Neuronal stem cell (in vitro differentiated cells): ENCODE results near the gene BBS7.

ENCODE experiments used
- DNase-seq: peaks from one replicate; pipeline ENCODE4 v3.0.0-alpha.2; 2013; ENCODE audit warnings: low spot score
- H2AFZ ChIP-seq: one replicate; pipeline ENCODE4 v1.6.1; 2013; ENCODE audit warnings: mild to moderate bottlenecking, low read length, inconsistent platforms
- H2AK5ac ChIP-seq: 2 replicates; pipeline ENCODE4 v1.6.1; 2013; ENCODE audit warnings: low read depth, mild to moderate bottlenecking, inconsistent platforms, low read length, moderate library complexity, mixed read lengths
- H2BK120ac ChIP-seq: 2 replicates; pipeline ENCODE4 v1.6.1; 2013; ENCODE audit warnings: low read depth, mild to moderate bottlenecking, inconsistent platforms, low read length, moderate library complexity, mixed read lengths
- H2BK12ac ChIP-seq: one replicate; pipeline ENCODE4 v1.6.1; 2013; ENCODE audit warnings: low read length, inconsistent platforms
- H2BK15ac ChIP-seq: 2 replicates; pipeline ENCODE4 v1.6.1; 2013; ENCODE audit warnings: mild to moderate bottlenecking, low read length, inconsistent platforms, mixed read lengths
- H2BK5ac ChIP-seq: one replicate; pipeline ENCODE4 v1.6.1; 2013; ENCODE audit warnings: inconsistent platforms, mild to moderate bottlenecking, low read length, moderate library complexity
- H3K14ac ChIP-seq: one replicate; pipeline ENCODE4 v1.6.1; 2013; ENCODE audit warnings: low read length, inconsistent platforms
- H3K18ac ChIP-seq: 2 replicates; pipeline ENCODE4 v1.6.1; 2013; ENCODE audit warnings: low read length, inconsistent platforms
- H3K23ac ChIP-seq: 2 replicates; pipeline ENCODE4 v1.6.1; 2013; ENCODE audit warnings: low read depth, mild to moderate bottlenecking, mixed read lengths, low read length, inconsistent platforms; ENCODE audit not compliant: poor library complexity
- H3K27ac ChIP-seq: replicated peaks from 3 replicates; pipeline ENCODE4 v1.5.1; 2013; ENCODE audit warnings: low read length, inconsistent platforms
- H3K27me3 ChIP-seq, 3 experiments: 2 replicates each; pipeline ENCODE4 v1.6.1; 2013; ENCODE audit warnings: low read length in 3 of 3, mild to moderate bottlenecking in 2 of 3, inconsistent platforms in 1 of 3, low read depth in 1 of 3, mixed read lengths in 1 of 3, moderate library complexity in 1 of 3; ENCODE audit not compliant: control insufficient read depth in 3 of 3, insufficient read depth in 3 of 3
- H3K36me3 ChIP-seq, 2 donors: replicated peaks in 1 of 2; 2 replicates each; pipeline ENCODE4 v1.6.1; 2013; ENCODE audit warnings: low read length in 2 of 2; ENCODE audit not compliant: control insufficient read depth in 2 of 2, insufficient read depth in 2 of 2
- H3K4ac ChIP-seq: 2 replicates; pipeline ENCODE4 v1.6.1; 2013; ENCODE audit warnings: inconsistent platforms, mild to moderate bottlenecking, low read length, moderate library complexity
- H3K4me1 ChIP-seq, 2 donors: 1 replicate in 1 of 2; 2 replicates in 1 of 2; pipeline ENCODE4 v1.6.1; 2013; ENCODE audit warnings: low read length in 2 of 2, low read depth in 1 of 2; ENCODE audit not compliant: control insufficient read depth in 2 of 2, insufficient read depth in 1 of 2
- H3K4me2 ChIP-seq: one replicate; pipeline ENCODE4 v1.6.1; 2013; ENCODE audit warnings: mild to moderate bottlenecking, low read length, inconsistent platforms; ENCODE audit not compliant: insufficient read depth, poor library complexity, severe bottlenecking
- H3K4me3 ChIP-seq, 2 donors: 2 replicates each; pipeline ENCODE4 v1.5.1; 2013; ENCODE audit warnings: low read length in 2 of 2, mild to moderate bottlenecking in 2 of 2, inconsistent platforms in 1 of 2, moderate library complexity in 1 of 2
- H3K79me1 ChIP-seq: one replicate; pipeline ENCODE4 v1.6.1; 2013; ENCODE audit warnings: low read depth, mild to moderate bottlenecking, inconsistent platforms, low read length, moderate library complexity
- H3K9ac ChIP-seq: one replicate; pipeline ENCODE4 v1.6.1; 2013; ENCODE audit warnings: mild to moderate bottlenecking, low read depth, low read length, inconsistent platforms; ENCODE audit not compliant: poor library complexity
- H3K9me3 ChIP-seq, 2 donors: replicated peaks in 1 of 2; 2 replicates each; pipeline versions ENCODE3 to v1.6.1; 2013; ENCODE audit warnings: low read length in 2 of 2, mild to moderate bottlenecking in 2 of 2, inconsistent platforms in 1 of 2, low read depth in 1 of 2, mixed read lengths in 1 of 2, moderate library complexity in 1 of 2; ENCODE audit not compliant: control insufficient read depth in 2 of 2, insufficient read depth in 1 of 2
- H4K8ac ChIP-seq: one replicate; pipeline ENCODE4 v1.6.1; 2013; ENCODE audit warnings: low read depth, mild to moderate bottlenecking, inconsistent platforms, low read length, moderate library complexity
- H4K91ac ChIP-seq: one replicate; pipeline ENCODE4 v1.6.1; 2013; ENCODE audit warnings: low read length, low read depth, mild to moderate bottlenecking, inconsistent platforms; ENCODE audit not compliant: poor library complexity
- WGBS, 2 donors: extraction: QIAGEN DNeasy Blood & Tissue Kit; methylation state at CpG; one replicate each; pipeline ENCODE4 v1.1.7; 2013; ENCODE audit warnings: missing lambda C conversion rate in 2 of 2, mixed read lengths in 1 of 2; ENCODE audit not compliant: insufficient read length in 2 of 2, insufficient replicate concordance in 1 of 2; ENCODE audit errors: extremely low coverage in 2 of 2; 5-methylcytosine and 5-hydroxymethylcytosine counted together

Gene BBS7

GRCh38 chr4:121819216-121819965 lies 50.9 kb downstream of the BBS7 start:
- H3K4me1 ChIP-seq, result peaks cover 0 to 8% of the 10 kb centered on the region in 2 donors
- H2AFZ ChIP-seq, result no peak overlapping the region
- no peak overlapping the region for H2BK5ac ChIP-seq
- H2BK12ac ChIP-seq, result no peak overlapping the region
- DNase-seq, result no peak
- H3K79me1 ChIP-seq, result peaks cover 5% of the 10 kb centered on the region
- H3K23ac ChIP-seq, result no peak overlapping the region
- H3K9ac ChIP-seq, result no peak overlapping the region
- H3K4ac ChIP-seq, result no peak overlapping the region
- H4K91ac ChIP-seq, result no peak overlapping the region
- H3K18ac ChIP-seq, result no peak overlapping the region
- no peak overlapping the region for H2BK120ac ChIP-seq
- no peak overlapping the region for H2AK5ac ChIP-seq
- no peak overlapping the region for H4K8ac ChIP-seq
- no peak overlapping the region for H3K14ac ChIP-seq
- no peaks in the 10 kb centered on the region for H3K9me3 ChIP-seq
- H3K4me3 ChIP-seq, result no peak overlapping the region
- peaks cover 19 to 82% of the 10 kb centered on the region in 2 donors for H3K36me3 ChIP-seq
- H3K27me3 ChIP-seq, result no peaks in the 10 kb centered on the region
- WGBS, 2 donors, result no CpG with 5 or more reads among the region's 1 CpG
- no peak overlapping the region for H2BK15ac ChIP-seq
- H3K27ac ChIP-seq, result no peak overlapping the region
- H3K4me2 ChIP-seq, result no peak overlapping the region

GRCh38 chr4:121818215-121818614 lies 52.1 kb downstream of the BBS7 start:
- H2BK12ac ChIP-seq, result no peak overlapping the region
- no peak overlapping the region for H2BK5ac ChIP-seq
- no peak overlapping the region for H2BK120ac ChIP-seq
- H3K4me3 ChIP-seq, result no peak overlapping the region
- no peak overlapping the region for H3K4me2 ChIP-seq
- H3K27ac ChIP-seq, result no peak overlapping the region
- H3K18ac ChIP-seq, result no peak overlapping the region
- H3K36me3 ChIP-seq, result peaks cover 19 to 94% of the 10 kb centered on the region in 2 donors
- no peak overlapping the region for H3K14ac ChIP-seq
- no peak overlapping the region for H3K4ac ChIP-seq
- no peaks in the 10 kb centered on the region for H3K9me3 ChIP-seq
- no peak for DNase-seq
- no peaks in the 10 kb centered on the region for H3K27me3 ChIP-seq
- no peak overlapping the region for H3K9ac ChIP-seq
- peaks cover 0 to 8% of the 10 kb centered on the region in 2 donors for H3K4me1 ChIP-seq
- H4K8ac ChIP-seq, result no peak overlapping the region
- no CpG with 5 or more reads among the region's 1 CpG for WGBS, 2 donors
- no peak overlapping the region for H3K23ac ChIP-seq
- no peak overlapping the region for H4K91ac ChIP-seq
- H2AK5ac ChIP-seq, result no peak overlapping the region
- no peak overlapping the region for H2BK15ac ChIP-seq
- H2AFZ ChIP-seq, result no peak overlapping the region
- peaks cover 2% of the 10 kb centered on the region for H3K79me1 ChIP-seq

- H3K9me3 ChIP-seq, result no peaks in the 10 kb centered on the region
- DNase-seq, result no peak
- H2AK5ac ChIP-seq, result no peak overlapping the region
- H2AFZ ChIP-seq, result no peak overlapping the region
- H3K79me1 ChIP-seq, result no peaks in the 10 kb centered on the region
- no peak overlapping the region for H3K23ac ChIP-seq
- H2BK5ac ChIP-seq, result no peak overlapping the region
- no peak overlapping the region for H3K4me3 ChIP-seq
- no peak overlapping the region for H2BK12ac ChIP-seq
- peaks cover 19 to 99% of the 10 kb centered on the region in 2 donors for H3K36me3 ChIP-seq
- no peak overlapping the region for H3K4me2 ChIP-seq
- no peaks in the 10 kb centered on the region for H3K27me3 ChIP-seq
- H3K9ac ChIP-seq, result no peak overlapping the region
- H4K91ac ChIP-seq, result no peak overlapping the region
- no peak overlapping the region for H3K18ac ChIP-seq
- WGBS, 2 donors, result no CpG with 5 or more reads among the region's 1 CpG
- no peak overlapping the region for H3K27ac ChIP-seq
- no peak overlapping the region for H3K4ac ChIP-seq
- H2BK15ac ChIP-seq, result no peak overlapping the region
- no peak overlapping the region for H3K14ac ChIP-seq
- H2BK120ac ChIP-seq, result no peak overlapping the region
- peaks cover 0 to 8% of the 10 kb centered on the region in 2 donors for H3K4me1 ChIP-seq
- H4K8ac ChIP-seq, result no peak overlapping the region
These were observed 52.6 kb downstream of the BBS7 start for GRCh38 chr4:121817701-121818100.

GRCh38 chr4:121817006-121817405 lies 53.3 kb downstream of the BBS7 start:
- Histone ChIP-seq H2BK12ac (no peak overlapping the region), H2BK15ac (no peak overlapping the region), H2BK120ac (no peak overlapping the region), H3K9me3 (no peaks in the 10 kb centered on the region), H3K14ac (no peak overlapping the region), H3K9ac (no peak overlapping the region), H3K23ac (no peak overlapping the region), H3K27ac (no peak overlapping the region), H2BK5ac (no peak overlapping the region), H3K4me2 (no peak overlapping the region), H4K91ac (no peak overlapping the region), H4K8ac (no peak overlapping the region), H3K4me3 (no peak overlapping the region), H3K27me3 (no peaks in the 10 kb centered on the region), H3K4ac (no peak overlapping the region), H3K18ac (no peak overlapping the region), H2AFZ (no peak overlapping the region), H3K36me3 (peaks cover 19 to 100% of the 10 kb centered on the region in 2 donors), H3K79me1 (no peaks in the 10 kb centered on the region), H3K4me1 (peaks cover 0 to 8% of the 10 kb centered on the region in 2 donors), H2AK5ac (no peak overlapping the region)
- DNase-seq, result no peak
- no CpG with 5 or more reads among the region's 3 CpGs for WGBS, 2 donors
